ENCODE data around the gene TMC6.

DNA sequence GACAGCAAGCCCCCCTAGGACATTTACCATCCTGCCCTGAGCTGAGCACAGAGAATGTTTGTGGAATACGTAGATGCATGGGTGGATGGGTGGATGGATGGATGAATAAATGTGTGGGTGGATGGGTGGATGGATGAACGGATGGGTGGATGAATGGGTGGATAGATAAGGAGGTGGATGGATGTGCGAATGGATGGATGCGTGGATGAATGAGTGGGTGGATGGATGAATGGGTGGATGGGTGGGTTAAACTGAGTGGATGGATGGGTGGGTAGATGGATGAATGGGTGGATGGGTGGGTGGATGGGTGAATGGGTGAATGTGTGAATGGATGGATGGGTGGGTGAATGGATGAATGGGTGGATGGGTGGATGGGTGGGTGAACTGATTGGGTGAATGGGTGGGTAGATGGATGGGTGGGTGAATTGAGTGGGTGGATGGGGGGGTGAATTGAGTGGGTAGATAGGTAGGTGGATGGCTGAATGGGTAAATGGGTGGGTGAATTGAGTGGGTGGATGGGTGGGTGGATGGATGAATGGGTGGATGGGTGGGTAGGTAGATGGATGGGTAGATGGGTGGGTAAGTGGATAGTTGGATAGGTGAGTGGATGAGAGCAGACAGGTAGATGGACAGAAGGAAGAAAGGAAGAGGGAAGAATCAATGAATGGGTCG lies 5.2 kb downstream of the TMC6 start:
- TF ChIP-seq CTCF (IDR thresholded peaks at IDR 0.05) (no peak), POLR2A (IDR thresholded peaks at IDR 0.05) (no peak)

Measured in breast epithelium (tissue), 3 donors.